ENCODE measurements around the gene IL25.
"Not testable (repeated sequence)": the region's sequence is repeated elsewhere in the genome, so short reads cannot be mapped to it uniquely, and the experiment has no call there.

IL25 gene

GRCh38 chr14:23399591-23399990, 27.0 kb downstream of the IL25 start:
- Histone ChIP-seq H3K4me3 (no peak overlapping the region), H3K27ac (no peak overlapping the region)
- no peak for TF ChIP-seq CTCF (IDR thresholded peaks at IDR 0.05)
- no peak for DNase-seq (ENCODE audit: low spot score)

GRCh38 chr14:23400496-23401149, 28.0 kb downstream of the IL25 start:
- H3K27ac ChIP-seq; DNase-seq (ENCODE audit: low spot score); H3K4me3 ChIP-seq: not testable (repeated sequence)

DNA sequence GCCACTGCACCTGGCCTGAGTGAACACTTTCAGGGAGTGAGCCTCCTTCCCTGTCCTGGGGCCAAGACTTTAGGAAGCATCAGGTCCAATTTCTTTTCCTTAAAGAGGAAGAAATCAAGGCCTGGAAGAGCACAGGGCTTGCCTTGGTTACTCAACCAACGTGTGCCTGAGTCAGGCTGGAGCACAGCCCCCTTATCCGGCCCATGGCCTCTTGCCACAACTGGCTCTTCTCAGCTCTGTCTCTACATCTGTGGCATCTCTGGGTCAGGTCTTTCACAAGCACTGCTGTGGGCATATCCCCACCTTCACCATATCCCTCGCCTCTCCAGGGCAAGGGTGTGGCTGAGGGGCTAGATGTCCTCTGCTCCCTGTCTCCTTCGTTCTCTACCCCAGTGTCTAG, 28.7 kb downstream of the IL25 start:
- TF ChIP-seq CTCF (IDR thresholded peaks at IDR 0.05) = no peak
- DNase-seq (ENCODE audit: low spot score) = no peak
- no peak overlapping the region for H3K27ac ChIP-seq
- H3K4me3 ChIP-seq = no peak overlapping the region

GRCh38 chr14:23402296-23403138, 29.9 kb downstream of the IL25 start:
- Histone ChIP-seq H3K27ac (no peak overlapping the region), H3K4me3 (no peak overlapping the region)
- DNase-seq (ENCODE audit: low spot score) = no peak
- TF ChIP-seq CTCF (IDR thresholded peaks at IDR 0.05) = no peak

GRCh38 chr14:23403139-23403438, 30.5 kb downstream of the IL25 start:
- no peak for DNase-seq (ENCODE audit: low spot score)
- TF ChIP-seq CTCF (IDR thresholded peaks at IDR 0.05) = no peak
- Histone ChIP-seq H3K4me3 (no peak overlapping the region), H3K27ac (no peak overlapping the region)

DNA sequence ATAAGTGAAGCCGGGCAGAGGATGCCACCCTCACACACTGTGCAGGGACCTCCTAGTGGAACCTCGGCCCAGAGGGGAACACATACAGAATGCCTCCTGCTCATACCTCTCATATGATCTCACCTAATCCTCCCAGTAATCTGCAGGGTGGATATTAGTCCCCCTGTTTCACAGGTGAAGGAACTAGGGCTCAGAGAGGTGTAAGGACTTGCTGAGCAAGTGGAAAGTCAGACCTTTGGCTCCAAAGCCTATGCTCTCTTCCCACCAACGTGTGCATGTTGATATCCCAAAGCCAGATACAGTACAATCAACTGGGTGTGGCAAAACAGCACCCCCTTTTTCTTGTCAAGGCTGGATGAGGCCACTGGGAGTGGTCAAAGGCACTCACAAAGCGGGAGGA, 31.3 kb downstream of the IL25 start:
- Histone ChIP-seq H3K27ac (no peak overlapping the region), H3K4me3 (no peak overlapping the region)
- no peak for DNase-seq (ENCODE audit: low spot score)
- TF ChIP-seq CTCF (IDR thresholded peaks at IDR 0.05) = no peak

DNA sequence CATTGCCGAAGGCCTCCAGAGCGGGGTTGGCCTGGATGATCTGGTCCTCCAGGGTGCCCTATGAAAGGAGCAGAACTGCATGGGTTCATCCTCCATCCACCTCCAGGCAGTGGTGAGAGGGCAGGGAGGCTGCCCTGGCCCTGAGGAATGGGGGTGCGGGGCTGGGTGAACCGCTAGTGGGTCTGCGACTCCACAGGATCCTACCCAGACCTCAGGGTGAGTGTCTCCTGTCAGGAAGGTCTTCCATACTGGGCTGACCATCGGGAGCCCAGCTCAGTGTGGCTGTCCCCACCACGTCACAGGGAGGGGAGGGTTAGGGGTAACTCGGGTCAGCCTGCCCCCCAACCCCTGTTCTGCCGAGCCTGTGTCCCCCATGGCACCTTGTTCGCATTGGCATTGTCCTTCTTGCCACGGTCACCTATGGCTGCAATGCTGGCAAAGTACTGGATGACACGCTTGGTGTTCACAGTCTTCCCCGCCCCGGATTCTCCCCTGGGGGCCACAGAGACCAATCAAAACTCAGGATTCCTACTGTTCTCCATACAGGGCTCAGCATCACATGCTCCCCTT, 31.8 kb downstream of the IL25 start:
- Histone ChIP-seq H3K4me3 (no peak overlapping the region), H3K27ac (no peak overlapping the region)
- DNase-seq (ENCODE audit: low spot score) = no peak
- TF ChIP-seq CTCF (IDR thresholded peaks at IDR 0.05) = no peak
